Measurements from ENCODE around the gene ETV4. TPM values are rescaled to one million over a fixed set of nuclear protein-coding genes. Genes with fewer than 3 reads are reported as not detected.
A peak's percentile ranks its signal among the peaks of the same experiment; 100 is the strongest.

The ETV4 gene
- polyA plus RNA-seq, 1 of the 3 experiments (the other 2 are of a cell fraction), result 33.2 TPM

DNA sequence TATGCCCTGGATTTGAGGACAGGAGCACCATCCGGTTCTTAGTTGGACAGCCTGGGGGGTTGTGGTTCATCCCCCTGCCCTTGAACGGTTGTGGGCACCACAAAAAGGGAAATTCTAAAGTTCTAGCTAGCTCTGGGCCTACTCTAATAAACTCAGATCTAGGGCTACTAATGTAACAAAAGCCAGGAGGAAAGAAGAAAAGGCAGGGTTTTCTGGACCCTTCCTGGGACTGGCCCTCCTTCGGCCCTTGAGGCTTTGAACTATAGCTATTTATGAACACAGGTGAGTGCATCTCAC, 15.1 kb downstream of the ETV4 start:
- Histone ChIP-seq H3K27ac (ENCODE audit: low read depth in 2 of 2, low read length in 1 of 2) (peak overlapping the region; percentile 88 to 95), H2AFZ (ENCODE audit: low read depth) (peak overlapping the region; percentile 30; the same call in 1 of the 2 replicates), H3K4me1 (ENCODE audit: control insufficient read depth in 1 of 2, insufficient read depth in 2 of 2, low read depth in 1 of 2, low read length in 1 of 2) (peaks cover 19 to 32% of the 10 kb centered on the region in 2 experiments; a peak in 3 of 4 replicates), H4K20me1 (ENCODE audit: insufficient read depth) (no peaks in the 10 kb centered on the region), H3K9me2 (no peaks in the 10 kb centered on the region), H3K4me2 (peak overlapping the region; percentile 70), H3K27me3 (ENCODE audit: insufficient read depth) (no peaks in the 10 kb centered on the region), H3K9ac (peak overlapping the region; percentile 60), H3K36me3 (replicated peaks in 1 of 2; ENCODE audit: control insufficient read depth in 1 of 2, insufficient read depth in 2 of 2, low read length in 1 of 2) (peaks cover 17 to 22% of the 10 kb centered on the region in 2 experiments), H3F3A (replicated peaks; ENCODE audit: insufficient read depth) (peaks cover 26% of the 10 kb centered on the region), H3K4me3 (ENCODE audit: low read depth in 2 of 2, low read length in 1 of 2) (no peak overlapping the region), H3K79me2 (ENCODE audit: insufficient read depth) (peaks cover 3% of the 10 kb centered on the region; the same call in 1 of the 2 replicates), H3K9me3 (no peaks in the 10 kb centered on the region)
- ChIA-PET CTCF (interaction anchor here (1.2 to 2.8 kb wide), 4 partner anchors 9 to 164 kb away, joined by 3 to 12 read pairs (median 4); no protein-coding TSS in a partner anchor), POLR2A (interaction anchor here (0.6 kb wide), 1 partner anchor 22 kb away, joined by 3 read pairs; no protein-coding TSS in a partner anchor)
- no peak for DNase-seq
- WGBS (ENCODE audit: low lambda C conversion rate), result 60% methylated on average over 3 of the region's 3 CpGs
- no peak for TF ChIP-seq JUND (IDR thresholded peaks at IDR 0.05)

DNA sequence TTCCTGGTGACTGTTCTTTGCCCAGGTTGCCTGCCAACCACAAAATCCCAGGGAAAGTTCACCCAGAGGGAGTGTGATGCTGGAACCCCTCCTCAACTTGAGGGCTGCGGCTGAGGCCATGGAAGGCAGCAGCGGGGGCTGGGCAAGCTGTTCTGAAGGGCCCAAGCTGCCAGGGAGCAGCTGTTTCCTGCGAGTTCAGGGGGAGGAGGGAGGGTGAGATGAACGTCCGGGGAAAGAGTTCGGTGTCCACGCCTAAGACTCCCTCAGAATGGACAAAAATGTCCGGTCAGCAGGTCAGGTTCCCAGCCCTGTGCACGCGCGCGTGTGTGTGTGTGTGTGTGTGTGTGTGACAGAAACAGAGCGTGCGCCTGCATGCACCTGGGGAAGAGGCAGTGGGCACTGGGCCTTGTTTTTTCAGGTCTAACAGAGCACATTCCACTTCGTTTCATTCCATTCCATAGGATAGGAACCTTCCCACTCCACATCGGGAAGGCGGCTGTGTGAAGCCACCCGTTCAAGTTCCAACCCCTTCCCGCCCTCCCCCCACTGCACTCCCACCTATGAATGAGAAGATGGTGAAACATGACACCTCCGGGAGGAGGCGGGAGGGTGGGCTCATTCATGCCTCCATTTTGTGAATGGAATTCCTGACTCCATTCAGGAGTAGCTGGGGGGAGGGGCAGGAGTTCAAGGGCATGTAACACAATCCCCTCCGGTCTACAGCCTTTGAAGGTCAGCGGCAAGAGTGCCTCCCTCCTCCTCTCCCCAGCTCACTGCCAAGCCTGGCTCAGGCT, 15.7 kb downstream of the ETV4 start:
- no peaks in the 10 kb centered on the region for H3K27me3 ChIP-seq (ENCODE audit: insufficient read depth)
- peaks cover 20 to 28% of the 10 kb centered on the region in 2 experiments; a peak in 3 of 4 replicates for H3K4me1 ChIP-seq (ENCODE audit: control insufficient read depth in 1 of 2, insufficient read depth in 2 of 2, low read depth in 1 of 2, low read length in 1 of 2)
- ChIA-PET POLR2A (interaction anchor here (0.6 kb wide), 1 partner anchor 21 kb away, joined by 3 read pairs; no protein-coding TSS in a partner anchor), CTCF (interaction anchor here (1.0 to 2.8 kb wide), 5 partner anchors 9 to 165 kb away, joined by 3 to 12 read pairs (median 3); no protein-coding TSS in a partner anchor)
- H3K4me2 ChIP-seq, result peak overlapping the region; percentile 70
- H2AFZ ChIP-seq (ENCODE audit: low read depth), result peak overlapping the region; percentile 30; the same call in 1 of the 2 replicates
- H3K9me2 ChIP-seq, result no peaks in the 10 kb centered on the region
- H3K27ac ChIP-seq (ENCODE audit: low read depth in 2 of 2, low read length in 1 of 2), result peak overlapping the region; percentile 88 to 95
- peak overlapping the region; percentile 60 for H3K9ac ChIP-seq
- WGBS (ENCODE audit: low lambda C conversion rate), result 41% methylated on average over 20 of the region's 23 CpGs
- DNase-seq, result no peak
- peak overlapping the region in 1 of 2 experiments; percentile 13; a peak in 1 of 4 replicates for H3K4me3 ChIP-seq (ENCODE audit: low read depth in 2 of 2, low read length in 1 of 2)
- no peaks in the 10 kb centered on the region for H3K9me3 ChIP-seq
- peaks cover 20 to 23% of the 10 kb centered on the region in 2 experiments for H3K36me3 ChIP-seq (replicated peaks in 1 of 2; ENCODE audit: control insufficient read depth in 1 of 2, insufficient read depth in 2 of 2, low read length in 1 of 2)
- H3K79me2 ChIP-seq (ENCODE audit: insufficient read depth), result peaks cover 3% of the 10 kb centered on the region; the same call in 1 of the 2 replicates
- H3F3A ChIP-seq (replicated peaks; ENCODE audit: insufficient read depth), result peaks cover 21% of the 10 kb centered on the region
- no peak for TF ChIP-seq FOXM1 (IDR thresholded peaks at IDR 0.05; ENCODE audit: low read depth)
- peak; percentile 41 for TF ChIP-seq CHD2 (IDR thresholded peaks at IDR 0.05; ENCODE audit: low read length, partially characterized antibody)
- no peak for TF ChIP-seq RAD21 (IDR thresholded peaks at IDR 0.05; ENCODE audit: low read length)
- TF ChIP-seq ELF1 (IDR thresholded peaks at IDR 0.05), result no peak
- TF ChIP-seq TCF12 (IDR thresholded peaks at IDR 0.05), result peak; percentile 54; the same call in 1 of the 2 replicates
- TF ChIP-seq YY1 (IDR thresholded peaks at IDR 0.05; ENCODE audit: low read depth), result peak; percentile 86
- peak; percentile 79 for TF ChIP-seq RXRA (IDR thresholded peaks at IDR 0.05; ENCODE audit: borderline replicate concordance, low read depth)
- no peak; the same call in 1 of the 2 replicates for TF ChIP-seq SIN3A (IDR thresholded peaks at IDR 0.05; ENCODE audit: borderline replicate concordance, low read depth, low read length)
- peak; percentile 53 for TF ChIP-seq GABPA (IDR thresholded peaks at IDR 0.05; ENCODE audit: low read depth)
- peak; percentile 79; the same call in 1 of the 2 replicates for TF ChIP-seq TEAD4 (IDR thresholded peaks at IDR 0.05; ENCODE audit: borderline replicate concordance, insufficient read depth)
- TF ChIP-seq, protein P1, sequence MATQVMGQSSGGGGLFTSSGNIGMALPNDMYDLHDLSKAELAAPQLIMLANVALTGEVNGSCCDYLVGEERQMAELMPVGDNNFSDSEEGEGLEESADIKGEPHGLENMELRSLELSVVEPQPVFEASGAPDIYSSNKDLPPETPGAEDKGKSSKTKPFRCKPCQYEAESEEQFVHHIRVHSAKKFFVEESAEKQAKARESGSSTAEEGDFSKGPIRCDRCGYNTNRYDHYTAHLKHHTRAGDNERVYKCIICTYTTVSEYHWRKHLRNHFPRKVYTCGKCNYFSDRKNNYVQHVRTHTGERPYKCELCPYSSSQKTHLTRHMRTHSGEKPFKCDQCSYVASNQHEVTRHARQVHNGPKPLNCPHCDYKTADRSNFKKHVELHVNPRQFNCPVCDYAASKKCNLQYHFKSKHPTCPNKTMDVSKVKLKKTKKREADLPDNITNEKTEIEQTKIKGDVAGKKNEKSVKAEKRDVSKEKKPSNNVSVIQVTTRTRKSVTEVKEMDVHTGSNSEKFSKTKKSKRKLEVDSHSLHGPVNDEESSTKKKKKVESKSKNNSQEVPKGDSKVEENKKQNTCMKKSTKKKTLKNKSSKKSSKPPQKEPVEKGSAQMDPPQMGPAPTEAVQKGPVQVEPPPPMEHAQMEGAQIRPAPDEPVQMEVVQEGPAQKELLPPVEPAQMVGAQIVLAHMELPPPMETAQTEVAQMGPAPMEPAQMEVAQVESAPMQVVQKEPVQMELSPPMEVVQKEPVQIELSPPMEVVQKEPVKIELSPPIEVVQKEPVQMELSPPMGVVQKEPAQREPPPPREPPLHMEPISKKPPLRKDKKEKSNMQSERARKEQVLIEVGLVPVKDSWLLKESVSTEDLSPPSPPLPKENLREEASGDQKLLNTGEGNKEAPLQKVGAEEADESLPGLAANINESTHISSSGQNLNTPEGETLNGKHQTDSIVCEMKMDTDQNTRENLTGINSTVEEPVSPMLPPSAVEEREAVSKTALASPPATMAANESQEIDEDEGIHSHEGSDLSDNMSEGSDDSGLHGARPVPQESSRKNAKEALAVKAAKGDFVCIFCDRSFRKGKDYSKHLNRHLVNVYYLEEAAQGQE (IDR thresholded peaks at IDR 0.05; ENCODE audit: low read depth, low read length), result peak; percentile 55; the same call in 1 of the 2 replicates
- TF ChIP-seq FOSL2 (IDR thresholded peaks at IDR 0.05; ENCODE audit: borderline replicate concordance, low read depth), result peak; percentile 22; the same call in 1 of the 2 replicates
- TF ChIP-seq, protein P2, sequence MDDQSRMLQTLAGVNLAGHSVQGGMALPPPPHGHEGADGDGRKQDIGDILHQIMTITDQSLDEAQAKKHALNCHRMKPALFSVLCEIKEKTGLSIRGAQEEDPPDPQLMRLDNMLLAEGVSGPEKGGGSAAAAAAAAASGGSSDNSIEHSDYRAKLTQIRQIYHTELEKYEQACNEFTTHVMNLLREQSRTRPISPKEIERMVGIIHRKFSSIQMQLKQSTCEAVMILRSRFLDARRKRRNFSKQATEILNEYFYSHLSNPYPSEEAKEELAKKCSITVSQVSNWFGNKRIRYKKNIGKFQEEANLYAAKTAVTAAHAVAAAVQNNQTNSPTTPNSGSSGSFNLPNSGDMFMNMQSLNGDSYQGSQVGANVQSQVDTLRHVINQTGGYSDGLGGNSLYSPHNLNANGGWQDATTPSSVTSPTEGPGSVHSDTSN (IDR thresholded peaks at IDR 0.05), result peak; percentile 47; the same call in 1 of the 2 replicates
- 0 out of 2 replicates have a peak, but pooled peaks have one; percentile 29 for TF ChIP-seq JUND (IDR thresholded peaks at IDR 0.05)
- peak; percentile 41; the same call in 1 of the 2 replicates for TF ChIP-seq NFIC (IDR thresholded peaks at IDR 0.05; ENCODE audit: borderline replicate concordance)
- no peak for TF ChIP-seq MEF2A (IDR thresholded peaks at IDR 0.05; ENCODE audit: borderline replicate concordance, low read depth)
- H4K20me1 ChIP-seq (ENCODE audit: insufficient read depth), result no peaks in the 10 kb centered on the region
